Measurements from ENCODE around the gene PDXK.

PDXK gene

DNA sequence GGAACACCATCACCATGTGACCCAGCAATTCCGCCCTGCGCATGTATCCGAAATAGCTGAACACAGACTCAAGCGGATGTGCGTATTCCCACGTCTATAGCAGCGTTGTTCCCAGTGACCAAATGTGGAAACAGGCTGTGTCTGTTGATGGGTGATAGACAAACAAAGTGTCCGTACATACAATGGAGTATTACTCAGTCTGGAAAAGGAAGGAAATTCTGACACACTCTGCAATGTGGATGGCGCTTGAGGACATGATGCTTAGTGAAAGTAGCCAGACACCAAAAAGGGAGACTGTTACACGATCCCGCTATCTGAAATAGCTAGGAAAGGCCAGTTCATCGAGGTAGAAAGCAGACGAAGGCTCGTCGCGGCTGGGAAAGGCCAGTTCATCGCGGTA is 25.8 kb downstream of the PDXK start:
- no peak for DNase-seq

DNA sequence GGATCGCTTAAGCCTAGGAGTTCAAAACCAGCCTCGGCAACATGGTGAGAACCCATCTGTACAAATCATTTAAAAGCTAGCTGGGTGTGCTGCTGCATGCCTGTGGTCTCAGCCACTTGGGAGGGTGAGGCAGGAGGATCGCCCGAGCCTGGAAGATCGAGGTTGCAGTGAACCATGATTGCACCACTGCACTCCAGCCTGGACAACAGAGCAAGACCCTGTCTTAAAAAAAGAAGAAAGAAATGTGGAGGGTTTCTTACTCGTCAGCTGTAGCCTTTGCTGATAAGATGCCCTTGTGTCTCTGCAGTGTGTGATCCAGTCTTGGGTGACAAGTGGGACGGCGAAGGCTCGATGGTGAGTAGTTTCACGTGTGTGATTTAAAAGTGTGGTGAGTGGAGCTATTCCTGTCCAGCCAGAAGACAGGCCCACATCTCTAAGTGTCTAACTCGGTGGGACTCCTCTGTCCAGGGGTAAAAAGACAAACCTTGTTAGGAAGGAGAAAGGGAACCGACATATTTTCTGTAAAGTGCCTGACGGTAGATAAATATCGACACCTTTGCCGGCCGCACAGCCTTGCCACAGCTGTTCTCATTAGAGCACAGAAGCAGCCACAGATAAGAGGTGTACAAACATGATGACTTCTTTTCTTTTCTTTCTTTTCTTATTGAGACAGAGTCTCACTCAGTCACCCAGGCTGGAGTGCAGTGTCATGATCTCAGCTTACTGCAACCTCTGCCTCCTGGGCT is 27.0 kb downstream of the PDXK start:
- no peak for DNase-seq

DNA sequence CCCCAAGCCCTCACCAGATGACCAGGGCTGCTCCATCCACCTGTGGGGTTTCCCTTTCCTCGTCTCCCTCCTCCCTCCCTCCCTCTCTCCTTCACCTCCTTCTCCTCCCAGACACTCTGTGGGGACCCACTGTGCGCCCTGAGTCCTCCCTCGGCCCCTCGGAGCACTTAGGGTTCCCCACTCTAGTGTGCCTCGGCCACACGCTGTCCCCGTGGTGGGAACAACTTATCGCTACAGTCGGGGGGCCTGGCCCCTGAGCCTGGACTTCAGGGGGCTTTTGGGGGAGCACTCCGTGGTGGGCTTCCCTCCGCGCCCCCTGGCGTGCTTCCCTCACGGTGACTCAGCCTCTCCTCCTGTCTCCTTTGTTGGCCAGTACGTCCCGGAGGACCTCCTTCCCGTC is 29.7 kb downstream of the PDXK start:
- no peak for DNase-seq

DNA sequence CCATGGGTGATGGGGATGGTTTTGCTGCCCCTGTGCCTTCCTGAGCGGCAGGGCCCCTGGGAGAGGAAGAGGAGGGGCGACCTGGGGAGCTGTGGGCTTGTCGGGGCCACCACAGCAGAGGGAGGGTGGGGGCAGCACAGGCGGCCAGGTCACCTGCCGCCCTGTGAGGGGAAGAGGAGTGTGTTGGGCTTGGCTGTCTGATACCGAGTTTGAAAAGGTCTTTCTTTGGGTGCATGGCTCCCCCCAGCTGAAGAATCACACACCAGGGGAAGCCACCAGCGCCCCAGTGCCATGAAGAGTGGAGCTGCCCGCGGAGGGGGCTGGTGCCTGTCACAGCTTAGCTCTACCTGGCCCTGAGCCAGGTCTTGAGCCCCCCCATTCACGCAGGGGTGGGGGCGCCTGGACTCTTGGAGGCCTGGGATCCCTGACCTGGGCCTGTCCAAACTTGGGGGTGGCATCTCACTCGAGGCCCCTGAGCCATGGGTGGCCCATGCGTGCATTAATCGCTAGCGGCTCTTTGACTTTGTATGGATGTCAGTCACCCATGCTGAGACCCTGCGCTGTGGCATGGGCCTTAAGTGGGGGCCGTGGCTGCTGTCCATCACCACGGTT is 30.8 kb downstream of the PDXK start:
- DNase-seq = no peak

DNA sequence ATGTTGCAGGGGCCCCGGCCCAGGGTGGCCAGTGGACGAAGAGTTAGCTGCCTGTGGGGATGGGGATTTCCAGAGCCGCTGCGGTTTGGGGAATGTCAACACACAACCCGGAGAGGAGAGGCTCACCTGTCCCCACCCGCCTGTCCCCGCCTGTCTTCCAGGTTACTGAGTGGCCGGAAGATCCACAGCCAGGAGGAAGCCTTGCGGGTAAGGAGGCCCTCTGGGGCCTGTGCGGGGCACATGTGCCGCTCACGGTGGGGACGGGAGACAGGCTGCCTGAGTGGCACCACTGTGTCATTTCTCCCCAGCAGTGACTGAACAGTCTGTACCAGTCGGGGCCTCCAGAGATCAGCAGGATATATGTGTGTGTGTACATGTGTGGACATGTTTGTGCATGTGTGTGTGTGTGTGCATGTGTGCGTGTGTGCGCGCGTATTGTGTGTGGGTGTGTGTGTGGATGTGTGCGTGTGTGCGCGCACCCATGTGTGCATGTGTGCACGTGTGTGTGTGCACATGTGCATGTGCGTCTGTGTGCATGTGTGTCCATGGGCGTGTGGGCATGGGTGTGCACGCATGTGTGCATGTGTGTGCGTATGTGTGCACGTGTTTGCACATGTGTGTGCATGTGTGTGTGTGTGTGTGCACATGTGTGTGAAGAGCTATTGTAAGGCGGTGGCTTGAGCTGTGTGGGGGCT is 31.6 kb downstream of the PDXK start:
- no peak for DNase-seq

DNA sequence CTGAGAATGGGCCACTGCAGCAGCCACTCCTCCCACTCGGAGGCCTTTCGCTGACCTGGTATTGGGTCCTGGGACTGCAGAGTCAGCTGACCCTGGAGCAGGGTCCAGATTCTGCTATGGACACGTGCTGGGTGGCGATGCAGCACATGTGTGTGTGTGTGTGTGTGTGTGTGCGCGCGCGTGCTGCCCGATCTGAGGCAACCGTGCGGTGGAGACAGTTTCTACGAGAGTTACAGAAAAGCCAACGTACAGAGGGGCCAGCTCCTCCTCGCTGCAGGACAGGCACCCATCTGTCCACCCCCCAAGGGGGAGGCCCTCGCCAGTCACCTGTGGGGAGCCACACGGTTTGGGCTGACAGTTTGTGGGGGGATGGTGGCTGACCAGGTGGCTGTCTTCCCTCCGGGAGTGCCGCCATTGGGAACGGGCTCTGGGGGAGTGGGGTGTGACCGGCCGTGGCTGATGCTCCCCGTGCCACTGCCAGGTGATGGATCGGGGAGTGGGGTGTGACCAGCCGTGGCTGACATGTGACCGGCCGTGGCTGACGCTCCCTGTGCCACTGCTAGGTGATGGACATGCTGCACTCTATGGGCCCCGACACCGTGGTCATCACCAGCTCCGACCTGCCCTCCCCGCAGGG is 33.1 kb downstream of the PDXK start:
- DNase-seq = no peak

- DNase-seq = no peak
These were observed 34.0 kb downstream of the PDXK start for GRCh38 chr21:43752758-43753438.

- DNase-seq = no peak
These were observed 34.5 kb downstream of the PDXK start for GRCh38 chr21:43753439-43753799.

DNA sequence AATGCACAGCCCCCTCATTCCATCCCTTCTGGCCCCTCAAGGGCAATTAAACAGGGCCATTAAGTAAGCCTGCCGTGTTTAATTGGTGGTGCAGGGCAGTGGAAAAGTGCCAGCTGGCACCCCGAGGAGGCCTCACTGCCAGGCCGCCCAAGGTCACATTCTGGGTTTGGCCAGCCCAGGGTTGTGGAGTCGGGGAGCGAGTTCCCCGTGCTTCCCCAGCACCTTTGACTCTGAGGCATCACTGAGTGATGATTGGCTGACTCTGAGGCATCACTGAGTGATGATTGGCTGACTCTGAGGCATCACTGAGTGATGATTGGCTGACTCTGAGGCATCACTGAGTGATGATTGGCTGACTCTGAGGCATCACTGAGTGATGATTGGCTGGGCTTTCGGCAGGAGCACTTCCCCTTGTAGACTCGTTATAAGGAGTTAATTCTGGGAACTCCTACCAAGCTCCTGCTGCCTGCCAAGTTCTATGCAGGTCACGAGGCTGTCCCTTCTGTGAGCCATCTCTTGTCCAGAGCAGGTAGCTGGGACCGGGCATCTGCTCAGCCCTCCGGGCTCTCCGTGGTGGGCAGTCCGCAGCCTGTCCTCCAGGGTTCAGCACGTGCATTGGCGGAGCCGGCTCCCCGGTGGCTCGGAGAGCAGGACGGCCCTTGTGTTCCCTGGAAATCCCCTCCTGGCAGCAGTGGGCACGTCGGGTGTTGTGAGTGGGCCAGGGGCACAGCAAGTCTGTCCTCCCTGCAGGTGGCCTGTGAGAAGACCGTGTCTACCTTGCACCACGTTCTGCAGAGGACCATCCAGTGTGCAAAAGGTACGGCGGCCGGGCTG is 36.2 kb downstream of the PDXK start:
- DNase-seq = no peak

DNA sequence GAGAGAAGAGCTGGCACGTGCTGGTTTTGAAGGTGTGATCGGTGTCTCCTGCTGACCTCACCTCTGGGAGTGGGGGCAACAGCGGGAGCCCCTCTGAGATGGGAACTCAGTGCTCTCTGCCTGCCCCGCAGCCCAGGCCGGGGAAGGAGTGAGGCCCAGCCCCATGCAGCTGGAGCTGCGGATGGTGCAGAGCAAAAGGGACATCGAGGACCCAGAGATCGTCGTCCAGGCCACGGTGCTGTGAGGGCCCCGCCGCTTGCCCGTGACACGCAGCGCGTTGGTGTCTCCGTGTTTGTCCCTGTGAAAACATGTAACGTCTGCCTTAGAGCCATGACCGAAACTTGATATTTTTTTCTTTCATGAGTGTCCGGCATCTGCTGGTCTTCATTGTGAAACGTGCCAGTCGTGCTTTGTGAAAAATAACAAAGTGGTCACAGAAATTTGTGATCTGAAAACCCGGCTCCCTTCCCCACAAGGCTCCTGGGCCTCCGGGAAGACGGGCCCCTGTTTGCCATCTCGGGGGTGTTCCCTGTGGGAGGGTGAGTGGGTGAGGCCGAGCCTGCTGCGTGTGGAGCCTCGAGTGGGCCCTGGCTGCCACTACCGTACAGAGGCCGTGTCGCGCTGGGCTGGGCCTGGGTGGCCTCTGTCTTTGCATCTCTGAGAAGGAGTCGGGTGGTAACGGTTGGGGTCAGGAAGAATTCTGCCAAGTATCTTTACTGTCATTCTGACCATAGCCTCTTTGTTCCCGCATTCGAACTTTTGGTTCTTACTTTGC is 37.1 kb downstream of the PDXK start:
- no peak for DNase-seq

DNA sequence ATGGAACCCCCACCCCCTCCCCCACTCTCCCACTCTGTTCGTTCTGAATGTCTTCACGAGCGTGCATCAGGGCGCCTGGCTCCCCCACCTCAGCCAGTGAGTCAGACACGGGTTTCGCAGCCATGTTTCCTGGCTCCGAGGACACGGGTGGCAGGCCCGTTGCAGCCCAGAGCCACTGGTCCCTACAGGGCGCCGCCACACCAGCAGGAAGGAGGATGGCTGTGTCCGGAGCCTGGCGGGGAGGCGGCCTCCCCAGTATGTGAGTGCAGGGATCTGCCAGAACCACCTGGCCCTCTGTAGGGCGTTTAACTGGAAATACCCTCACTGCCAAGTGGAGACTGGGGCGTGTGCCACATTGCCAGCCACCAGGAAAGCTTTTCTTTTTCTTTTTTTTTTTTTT is 38.7 kb downstream of the PDXK start:
- DNase-seq = no peak

DNA sequence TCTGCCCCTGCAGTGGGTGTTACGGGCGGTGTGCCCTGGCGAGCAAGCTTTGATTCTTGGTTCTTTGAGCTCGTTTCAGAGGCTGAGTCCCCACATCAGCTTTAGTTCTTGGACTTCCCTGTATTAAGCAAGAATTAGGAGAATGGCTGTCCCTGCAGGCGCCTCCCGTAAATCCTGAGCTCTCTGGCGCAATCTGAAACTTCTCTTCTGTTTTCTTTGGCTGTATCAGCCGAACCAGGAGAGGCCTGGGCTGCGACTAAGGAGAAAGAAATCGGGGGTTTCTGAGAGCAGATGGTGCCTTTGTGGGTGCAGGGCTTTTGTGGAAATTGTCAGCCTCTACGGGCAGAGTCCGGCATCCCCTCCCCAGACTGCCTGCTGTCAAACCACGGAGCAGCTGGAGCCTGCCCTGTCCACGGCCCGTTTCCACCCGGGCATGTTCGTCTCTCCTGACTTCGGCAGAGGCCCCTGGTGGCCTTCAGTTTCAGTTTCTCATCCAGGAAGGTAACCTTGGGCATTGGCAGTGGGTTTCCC is 39.2 kb downstream of the PDXK start:
- DNase-seq = no peak

DNA sequence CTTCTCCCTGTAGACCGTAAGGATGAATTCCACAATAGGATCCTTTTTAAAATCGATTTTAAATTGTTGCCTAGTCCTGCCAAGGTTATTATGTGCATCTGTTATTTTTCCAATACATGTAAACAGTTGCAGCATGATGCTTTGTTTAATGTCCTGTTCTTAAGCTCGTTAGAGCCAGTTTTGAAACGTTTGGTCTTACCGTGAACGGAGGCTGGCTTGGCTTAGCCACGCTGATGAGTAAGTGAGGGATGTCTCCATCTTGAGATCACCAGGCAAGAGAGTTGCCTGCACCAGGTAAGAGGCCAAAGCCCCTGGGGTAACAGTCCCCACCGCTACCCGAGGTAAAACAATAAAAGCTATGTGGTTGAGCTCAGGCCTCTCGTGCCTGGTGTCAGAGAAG is 39.9 kb downstream of the PDXK start:
- no peak for DNase-seq

DNA sequence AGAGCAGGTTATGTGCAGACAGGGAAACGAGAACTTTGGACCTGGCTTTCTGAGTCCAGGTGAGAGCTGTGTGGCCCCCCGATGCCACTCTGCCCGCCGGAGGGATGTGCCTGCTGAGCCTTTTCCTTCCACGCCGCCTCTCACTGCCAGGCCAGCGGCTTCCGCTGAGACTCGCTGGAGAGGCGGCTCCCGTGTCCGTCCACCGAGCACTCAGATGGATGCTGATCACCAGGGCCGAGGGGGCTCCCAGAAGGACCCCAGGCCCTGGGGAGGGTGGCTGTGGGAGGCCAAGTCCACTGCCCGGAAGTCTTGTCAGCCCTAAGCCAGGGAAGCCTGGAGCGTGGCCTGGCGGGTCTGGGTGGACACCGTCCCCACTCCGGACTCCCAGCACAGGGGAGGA is 40.7 kb downstream of the PDXK start:
- DNase-seq = no peak

DNA sequence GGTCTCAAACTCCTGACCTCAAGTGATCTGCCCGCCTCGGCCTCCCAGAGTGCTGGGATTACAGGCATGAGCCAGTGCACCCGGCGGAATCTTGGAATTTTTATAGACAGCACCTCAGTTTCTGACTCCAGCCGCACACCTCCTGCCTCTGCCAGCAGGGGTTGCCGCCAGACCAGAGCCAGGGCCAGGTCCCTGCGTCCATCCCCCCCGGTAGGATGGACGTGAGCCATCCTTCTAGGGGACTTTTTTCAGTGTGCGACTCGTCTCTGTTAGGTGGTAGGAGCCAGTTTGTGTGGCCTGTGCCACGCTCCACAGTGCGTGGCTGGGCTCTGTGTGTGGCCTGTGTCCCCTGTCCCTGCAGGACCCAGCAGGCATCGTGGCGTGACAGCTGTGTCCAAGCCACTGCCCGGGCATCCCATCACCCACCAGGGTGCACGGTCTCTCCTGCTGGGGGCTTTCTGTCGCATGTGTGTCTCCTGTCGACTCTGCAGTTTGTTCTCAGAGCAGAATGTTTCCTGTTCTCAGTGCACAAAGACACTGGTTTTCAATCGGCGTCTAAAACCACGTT is 41.5 kb downstream of the PDXK start:
- DNase-seq = no peak

GRCh38 chr21:43761886-43762285 is 43.0 kb downstream of the PDXK start:
- DNase-seq = no peak

- DNase-seq = no peak
These were observed 43.6 kb downstream of the PDXK start for GRCh38 chr21:43762303-43763128.

GRCh38 chr21:43763901-43764523 is 45.1 kb downstream of the PDXK start:
- DNase-seq = no peak
